ENCODE measurements around the gene VPS37C. TPM values are rescaled to one million over a fixed set of nuclear protein-coding genes. Genes with fewer than 3 reads are reported as not detected.
"Not testable (repeated sequence)": the region's sequence is repeated elsewhere in the genome, so short reads cannot be mapped to it uniquely, and the experiment has no call there.

Gene VPS37C
- total RNA-seq = 10.7 and 11.3 TPM in 2 replicates

DNA sequence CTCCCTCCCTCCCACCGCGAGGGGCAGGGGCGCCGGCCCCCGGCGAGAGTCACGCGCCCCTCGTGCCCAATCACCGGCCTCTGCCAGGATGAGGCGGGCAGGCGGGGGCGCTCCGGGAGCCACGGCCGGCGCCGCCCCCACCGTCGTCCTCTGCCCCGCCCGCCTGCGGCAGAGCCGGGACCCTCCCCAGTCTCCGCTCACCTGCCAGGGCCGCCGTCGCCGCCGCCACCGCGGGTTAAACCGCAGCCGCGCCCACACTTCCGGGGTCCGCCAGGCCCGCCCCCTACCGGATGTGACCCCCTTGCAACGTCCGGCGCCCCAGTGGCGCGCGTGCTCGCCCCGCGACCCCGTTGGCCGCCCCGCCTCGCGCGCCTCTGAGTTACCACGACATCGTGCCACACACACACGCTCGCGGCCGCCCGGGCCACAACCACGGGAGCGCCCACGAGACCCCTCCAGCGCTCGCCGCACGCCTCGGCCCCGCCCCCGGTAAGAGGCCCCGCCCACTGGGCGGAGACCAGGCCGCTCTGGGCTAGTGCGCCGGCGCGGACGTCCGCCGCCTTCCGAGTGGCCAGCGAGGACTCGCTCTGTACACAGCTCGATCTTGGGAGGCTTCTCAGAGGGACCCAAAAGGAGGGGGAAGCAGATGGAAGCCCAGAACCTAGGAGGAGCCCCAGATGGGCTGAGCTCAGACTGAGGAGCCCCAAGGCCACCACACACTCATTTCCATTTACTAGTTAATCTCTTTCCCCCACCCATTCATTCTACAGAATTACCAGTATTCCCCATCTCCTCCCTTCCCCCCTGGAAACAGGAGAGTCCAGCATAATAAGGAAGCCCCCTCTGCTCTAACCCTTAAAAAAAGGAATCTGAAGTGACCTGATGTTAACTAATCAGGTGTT lies at the start of gene VPS37C:
VPS37C (minus strand) TSS at position 237 of the 902 bp plus-strand sequence. CDS start 22,597 bp downstream, outside the sequence.
- peak; percentile 62 for DNase-seq (ENCODE audit: low read depth)

- not testable (repeated sequence) for DNase-seq (ENCODE audit: low read depth)
Measured at GRCh38 chr11:61210629-61211028, 49.4 kb upstream of the VPS37C start.

- DNase-seq (ENCODE audit: low read depth) = not testable (repeated sequence)
Measured at GRCh38 chr11:61207636-61208310, 46.5 kb upstream of the VPS37C start.

- DNase-seq (ENCODE audit: low read depth) = not testable (repeated sequence)
Measured at GRCh38 chr11:61204502-61205059, 43.4 kb upstream of the VPS37C start.

- DNase-seq (ENCODE audit: low read depth) = not testable (repeated sequence)
Measured at GRCh38 chr11:61203873-61204272, 42.6 kb upstream of the VPS37C start.

GRCh38 chr11:61202950-61203746 lies 41.9 kb upstream of the VPS37C start, which contains the start of gene PGA3:
Gene PGA3, plus strand, starts transcription at chr11:61203515. Its CDS starts 50 bp downstream, at chr11:61203565.
- DNase-seq (ENCODE audit: low read depth) = not testable (repeated sequence)

- DNase-seq (ENCODE audit: low read depth) = no peak
Measured at GRCh38 chr11:61201476-61201875, 40.2 kb upstream of the VPS37C start.

GRCh38 chr11:61198948-61199523 lies 37.8 kb upstream of the VPS37C start:
- no peak for DNase-seq (ENCODE audit: low read depth)

- no peak for DNase-seq (ENCODE audit: low read depth)
Measured at GRCh38 chr11:61198361-61198760, 37.1 kb upstream of the VPS37C start.

- peak; percentile 56 for DNase-seq (ENCODE audit: low read depth)
Measured at GRCh38 chr11:61195719-61196118, 34.5 kb upstream of the VPS37C start.

GRCh38 chr11:61194981-61195695 lies 33.9 kb upstream of the VPS37C start:
- peak; percentile 56 for DNase-seq (ENCODE audit: low read depth)

GRCh38 chr11:61194169-61194671 lies 33.0 kb upstream of the VPS37C start:
- DNase-seq (ENCODE audit: low read depth) = peak; percentile 27

DNA sequence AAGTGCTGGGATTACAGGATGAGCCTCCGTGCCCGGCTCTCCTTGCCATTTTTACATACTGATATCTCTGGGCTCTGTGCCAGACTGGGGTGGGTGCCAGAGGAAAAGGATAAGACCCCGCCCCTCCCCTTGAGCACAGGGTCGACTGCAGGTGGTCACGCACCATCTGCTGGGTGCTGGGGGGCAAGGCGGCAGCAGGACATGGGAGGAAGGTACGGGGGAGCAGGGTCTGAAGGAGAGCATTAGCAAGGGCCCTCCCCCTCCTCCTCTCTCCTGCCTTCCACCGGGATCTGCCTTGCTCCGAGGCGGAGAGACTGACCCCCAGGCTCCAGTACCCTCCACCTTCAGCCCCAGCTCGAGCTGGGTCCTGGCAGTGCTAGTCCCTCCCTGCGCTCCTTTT lies 32.4 kb upstream of the VPS37C start:
- no peak for DNase-seq (ENCODE audit: low read depth)

GRCh38 chr11:61189933-61190332 lies 28.7 kb upstream of the VPS37C start:
- no peak for DNase-seq (ENCODE audit: low read depth)

GRCh38 chr11:61187505-61188130 lies 26.4 kb upstream of the VPS37C start:
- peak; percentile 70 for DNase-seq (ENCODE audit: low read depth)

DNA sequence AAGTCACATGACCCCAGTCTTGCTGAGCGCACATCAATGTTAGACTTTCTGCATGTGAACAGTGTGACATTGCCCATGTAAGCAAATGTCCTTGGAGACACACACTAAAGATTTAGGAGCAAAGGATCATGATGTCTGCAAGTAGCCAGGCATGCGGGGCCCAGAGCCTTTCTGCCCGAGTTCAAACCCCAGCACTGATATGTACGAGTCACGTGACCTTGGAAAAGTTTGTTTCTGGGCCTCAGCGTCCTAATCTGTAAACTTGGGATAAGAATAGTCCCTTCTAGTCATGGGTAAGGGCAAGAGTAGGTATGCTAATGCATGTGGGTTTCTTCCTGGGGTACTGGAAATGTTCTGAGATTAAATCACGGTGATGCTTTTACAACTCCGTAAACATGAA lies 25.3 kb upstream of the VPS37C start:
- no peak for DNase-seq (ENCODE audit: low read depth)

- no peak for DNase-seq (ENCODE audit: low read depth)
Measured at GRCh38 chr11:61183645-61184044, 22.4 kb upstream of the VPS37C start.

DNA sequence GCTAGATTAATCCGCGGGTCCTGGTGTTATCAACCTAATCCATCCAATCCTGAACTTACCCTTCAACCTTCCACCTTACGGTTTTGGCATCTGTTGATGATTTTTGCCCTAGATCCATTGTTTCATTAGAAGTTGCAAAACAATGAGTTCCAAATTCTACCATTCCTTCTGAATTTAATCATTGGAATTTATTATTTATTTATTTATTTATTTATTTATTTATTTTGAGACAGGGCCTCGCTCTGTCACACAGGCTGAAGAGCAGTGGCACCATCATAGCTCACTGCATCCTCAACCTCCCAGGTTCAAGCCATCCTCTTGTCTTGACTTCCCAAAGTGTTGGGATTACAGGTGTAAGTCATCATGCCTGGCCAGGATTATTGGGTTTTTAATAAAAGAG lies 20.3 kb upstream of the VPS37C start:
- DNase-seq (ENCODE audit: low read depth) = no peak

DNA sequence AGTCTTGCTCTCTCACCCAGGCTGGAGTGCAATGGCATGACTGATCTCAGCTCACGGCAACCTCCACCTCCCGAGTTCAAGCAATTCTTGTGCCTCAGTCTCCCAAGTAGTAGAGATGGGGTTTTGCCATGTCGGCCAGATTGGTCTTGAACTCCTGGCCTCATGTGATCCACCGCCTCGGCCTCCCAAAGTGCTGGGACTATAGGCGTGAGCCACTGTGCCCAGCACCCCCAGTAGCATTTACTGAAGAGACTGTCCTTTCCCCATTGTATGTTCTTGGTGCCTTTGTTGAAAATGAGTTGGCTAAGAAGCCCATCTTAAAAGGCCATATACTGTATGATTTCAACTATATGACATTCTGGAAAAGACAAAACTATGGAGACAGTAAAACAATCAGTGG lies 19.0 kb upstream of the VPS37C start:
- not testable (repeated sequence) for DNase-seq (ENCODE audit: low read depth)

DNA sequence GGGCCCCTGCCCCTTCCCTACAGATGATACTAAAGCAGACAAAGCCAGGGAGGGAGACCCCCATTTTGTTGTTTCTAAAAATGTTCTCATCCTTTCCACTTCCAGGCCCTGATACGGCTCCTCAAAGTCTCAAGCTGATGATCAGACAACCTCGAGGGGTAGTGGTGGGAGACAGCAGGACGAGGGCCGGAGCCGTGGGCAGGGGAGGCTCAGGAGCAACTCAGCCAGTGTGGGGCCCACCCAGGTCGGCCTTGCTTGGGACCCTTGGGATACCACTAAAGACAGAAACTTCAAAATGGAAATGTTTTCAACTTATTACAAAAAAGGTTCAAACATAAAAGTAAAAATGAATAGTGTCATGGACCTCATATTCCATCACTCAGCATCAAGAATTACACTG lies 15.2 kb upstream of the VPS37C start:
- DNase-seq (ENCODE audit: low read depth) = no peak

Data from renal cortical epithelial cell (primary cell).